ENCODE measurements around the gene RNFT2.
A peak's percentile ranks its signal among the peaks of the same experiment; 100 is the strongest.

RNFT2 gene

DNA sequence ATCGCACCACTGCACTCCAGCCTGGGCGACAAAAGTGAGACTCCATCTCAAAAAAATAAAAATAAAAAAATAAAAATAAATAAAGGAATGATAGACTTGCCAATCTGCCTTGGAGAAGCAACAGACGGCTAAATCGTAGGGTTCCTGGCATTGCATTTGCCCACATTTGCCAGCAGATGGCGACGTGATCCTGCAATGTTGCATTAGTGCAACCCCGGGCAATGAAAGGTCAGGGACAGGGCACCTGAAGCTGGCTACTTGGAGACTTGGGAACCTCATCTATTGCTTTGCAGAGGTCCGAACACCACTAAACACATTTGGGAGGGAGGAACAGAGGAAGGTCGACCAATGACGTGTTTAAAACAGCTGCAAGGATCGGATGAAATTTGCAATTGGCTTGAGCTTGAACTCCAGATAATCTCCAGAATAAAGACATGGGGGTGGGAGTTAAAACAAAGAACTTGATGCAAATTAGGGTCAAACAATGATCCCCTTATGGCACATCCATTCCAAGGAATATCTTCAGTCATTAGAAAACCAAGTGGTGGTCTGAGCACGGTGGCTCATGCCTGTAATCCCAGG lies 34.8 kb upstream of the RNFT2 start (continued):
- no peak for TF ChIP-seq SP2 (tag by site-specific recombination; IDR thresholded peaks at IDR 0.05)
- no peak for TF ChIP-seq ZNF366 (tag by site-specific recombination; conservative IDR thresholded peaks at IDR 0.05)
- no peak for TF ChIP-seq ZNF645 (tag by site-specific recombination; IDR thresholded peaks at IDR 0.05)
- no peak for TF ChIP-seq ZNF449 (tag by site-specific recombination; IDR thresholded peaks at IDR 0.05)
- TF ChIP-seq ZNF629 (tag by site-specific recombination; IDR thresholded peaks at IDR 0.05), result 0 out of 2 replicates have a peak, but pooled peaks have one; percentile 24
- TF ChIP-seq, protein P1, sequence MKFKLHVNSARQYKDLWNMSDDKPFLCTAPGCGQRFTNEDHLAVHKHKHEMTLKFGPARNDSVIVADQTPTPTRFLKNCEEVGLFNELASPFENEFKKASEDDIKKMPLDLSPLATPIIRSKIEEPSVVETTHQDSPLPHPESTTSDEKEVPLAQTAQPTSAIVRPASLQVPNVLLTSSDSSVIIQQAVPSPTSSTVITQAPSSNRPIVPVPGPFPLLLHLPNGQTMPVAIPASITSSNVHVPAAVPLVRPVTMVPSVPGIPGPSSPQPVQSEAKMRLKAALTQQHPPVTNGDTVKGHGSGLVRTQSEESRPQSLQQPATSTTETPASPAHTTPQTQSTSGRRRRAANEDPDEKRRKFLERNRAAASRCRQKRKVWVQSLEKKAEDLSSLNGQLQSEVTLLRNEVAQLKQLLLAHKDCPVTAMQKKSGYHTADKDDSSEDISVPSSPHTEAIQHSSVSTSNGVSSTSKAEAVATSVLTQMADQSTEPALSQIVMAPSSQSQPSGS (tag by site-specific recombination; IDR thresholded peaks at IDR 0.05; ENCODE audit: low read depth), result peak; percentile 3; the same call in 1 of the 2 replicates
- TF ChIP-seq, protein P2, sequence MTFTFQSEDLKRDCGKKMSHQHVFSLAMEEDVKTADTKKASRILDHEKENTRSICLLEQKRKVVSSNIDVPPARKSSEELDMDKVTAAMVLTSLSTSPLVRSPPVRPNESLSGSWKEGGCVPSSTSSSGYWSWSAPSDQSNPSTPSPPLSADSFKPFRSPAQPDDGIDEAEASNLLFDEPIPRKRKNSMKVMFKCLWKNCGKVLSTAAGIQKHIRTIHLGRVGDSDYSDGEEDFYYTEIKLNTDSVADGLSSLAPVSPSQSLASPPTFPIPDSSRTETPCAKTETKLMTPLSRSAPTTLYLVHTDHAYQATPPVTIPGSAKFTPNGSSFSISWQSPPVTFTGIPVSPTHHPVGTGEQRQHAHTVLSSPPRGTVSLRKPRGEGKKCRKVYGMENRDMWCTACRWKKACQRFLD (tag by site-specific recombination; IDR thresholded peaks at IDR 0.05), result no peak
- TF ChIP-seq, protein P3, sequence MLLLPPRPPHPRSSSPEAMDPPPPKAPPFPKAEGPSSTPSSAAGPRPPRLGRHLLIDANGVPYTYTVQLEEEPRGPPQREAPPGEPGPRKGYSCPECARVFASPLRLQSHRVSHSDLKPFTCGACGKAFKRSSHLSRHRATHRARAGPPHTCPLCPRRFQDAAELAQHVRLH (tag by site-specific recombination; IDR thresholded peaks at IDR 0.05), result no peak
- TF ChIP-seq ZNF747 (tag by site-specific recombination; IDR thresholded peaks at IDR 0.05), result no peak
- no peak for TF ChIP-seq ZNF184 (tag by site-specific recombination; IDR thresholded peaks at IDR 0.05)
- no peak for TF ChIP-seq ZNF174 (tag by site-specific recombination; IDR thresholded peaks at IDR 0.05)
- TF ChIP-seq ZNF776 (tag by site-specific recombination; IDR thresholded peaks at IDR 0.05; ENCODE audit: borderline replicate concordance), result no peak
- no peak for TF ChIP-seq ZNF266 (tag by site-specific recombination; IDR thresholded peaks at IDR 0.05; ENCODE audit: low read depth)
- TF ChIP-seq ZBTB20 (tag by site-specific recombination; IDR thresholded peaks at IDR 0.05), result no peak
- TF ChIP-seq ZNF639 (tag by site-specific recombination; IDR thresholded peaks at IDR 0.05), result 0 out of 2 replicates have a peak, but pooled peaks have one; percentile 46
- TF ChIP-seq, protein P4, sequence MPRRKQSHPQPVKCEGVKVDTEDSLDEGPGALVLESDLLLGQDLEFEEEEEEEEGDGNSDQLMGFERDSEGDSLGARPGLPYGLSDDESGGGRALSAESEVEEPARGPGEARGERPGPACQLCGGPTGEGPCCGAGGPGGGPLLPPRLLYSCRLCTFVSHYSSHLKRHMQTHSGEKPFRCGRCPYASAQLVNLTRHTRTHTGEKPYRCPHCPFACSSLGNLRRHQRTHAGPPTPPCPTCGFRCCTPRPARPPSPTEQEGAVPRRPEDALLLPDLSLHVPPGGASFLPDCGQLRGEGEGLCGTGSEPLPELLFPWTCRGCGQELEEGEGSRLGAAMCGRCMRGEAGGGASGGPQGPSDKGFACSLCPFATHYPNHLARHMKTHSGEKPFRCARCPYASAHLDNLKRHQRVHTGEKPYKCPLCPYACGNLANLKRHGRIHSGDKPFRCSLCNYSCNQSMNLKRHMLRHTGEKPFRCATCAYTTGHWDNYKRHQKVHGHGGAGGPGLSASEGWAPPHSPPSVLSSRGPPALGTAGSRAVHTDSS (tag by site-specific recombination; IDR thresholded peaks at IDR 0.05), result no peak
- TF ChIP-seq ZNF292 (tag by site-specific recombination; IDR thresholded peaks at IDR 0.05; ENCODE audit: borderline replicate concordance, low read depth), result no peak
- TF ChIP-seq ZNF311 (tag by site-specific recombination; IDR thresholded peaks at IDR 0.05; ENCODE audit: borderline replicate concordance), result no peak
- TF ChIP-seq ZFP3 (tag by site-specific recombination; IDR thresholded peaks at IDR 0.05; ENCODE audit: low read depth), result no peak
- no peak for TF ChIP-seq ZNF132 (tag by site-specific recombination; IDR thresholded peaks at IDR 0.05; ENCODE audit: borderline replicate concordance)
- no peak for TF ChIP-seq ZNF202 (tag by site-specific recombination; IDR thresholded peaks at IDR 0.05; ENCODE audit: borderline replicate concordance)
- TF ChIP-seq MEIS1 (CRISPR knock-in tag; IDR thresholded peaks at IDR 0.05; ENCODE audit: borderline replicate concordance), result no peak
- TF ChIP-seq ZNF133 (tag by site-specific recombination; IDR thresholded peaks at IDR 0.05), result no peak
- TF ChIP-seq KLF7 (tag by site-specific recombination; IDR thresholded peaks at IDR 0.05; ENCODE audit: borderline replicate concordance), result no peak
- TF ChIP-seq ZNF473 (tag by site-specific recombination; IDR thresholded peaks at IDR 0.05), result no peak
- TF ChIP-seq ZNF660 (tag by site-specific recombination; IDR thresholded peaks at IDR 0.05), result no peak
- TF ChIP-seq ZBTB44 (tag by site-specific recombination; IDR thresholded peaks at IDR 0.05), result peak; percentile 45; the same call in 1 of the 2 replicates
